A549 (cell line): Measurements from ENCODE around the gene ATP6V0A4. TPM values are rescaled to one million over a fixed set of nuclear protein-coding genes. Genes with fewer than 3 reads are reported as not detected.

Source experiments
- ATAC-seq, 2 experiments: fragments of 200-7000 bp in 1 of 2; fragments of >200 bp in 1 of 2; cut with Nextera tagmentation in 1 of 2; cut with Tn5 transposase in 1 of 2; 3 replicates each; pipeline versions ENCODE4 v1.8.0 to v1.9.1; 2018 to 2020; ENCODE audit warnings: mild to moderate bottlenecking in 1 of 2, moderate library complexity in 1 of 2
- CTCF ChIA-PET: fragments of 300-600 bp; sonication (Branson Sonifier 250); formaldehyde crosslinking; extraction: SDS; loops from one replicate; lab custom pipeline; 2021; ENCODE audit warnings: antibody characterized with exemption, inconsistent platforms; lab: Yijun Ruan, JAX
- POLR2A ChIA-PET: fragments of 350-600 bp; formaldehyde crosslinking; extraction: SDS; loops from one replicate; lab custom pipeline; 2021; ENCODE audit warnings: antibody characterized with exemption, inconsistent platforms; lab: Yijun Ruan, JAX
- DNase-seq, 2 experiments: peaks; one replicate each; pipeline versions ENCODE4 v3.0.0 to v3.0.0-alpha.2; 2011 to 2016; ENCODE audit warnings: low read depth in 1 of 2, low spot score in 1 of 2
- FAIRE-seq: peaks from 2 replicates; lab custom pipeline; 2011; peaks lifted over from hg19 to GRCh38; lab: Jason Lieb, UNC
- H3K27ac ChIP-seq, 2 experiments: fragments of >200 bp; sonication (Bioruptor Twin); formaldehyde crosslinking; 3 replicates each; pipeline ENCODE4 v1.5.1; 2016 to 2017
- H3K4me1 ChIP-seq: fragments of >200 bp; sonication (Bioruptor Twin); formaldehyde crosslinking; 3 replicates; pipeline ENCODE4 v1.6.1; 2016
- H3K4me2 ChIP-seq: fragments of >200 bp; sonication (Bioruptor Twin); formaldehyde crosslinking; 3 replicates; pipeline ENCODE4 v1.6.1; 2016
- H3K4me3 ChIP-seq: fragments of >200 bp; sonication (Bioruptor Twin); formaldehyde crosslinking; 3 replicates; pipeline ENCODE4 v1.5.1; 2016
- H3K9me3 ChIP-seq: fragments of >200 bp; sonication (Bioruptor Twin); formaldehyde crosslinking; 3 replicates; pipeline ENCODE4 v1.6.1; 2016
- CBX2 ChIP-seq: fragments of 200-600 bp; sonication (generic); IDR thresholded peaks from 2 replicates; pipeline ENCODE4 v1.6.1; 2016; ENCODE audit warnings: low read depth, mild to moderate bottlenecking, borderline replicate concordance
- CHD2 ChIP-seq: fragments of 150-350 bp; IDR thresholded peaks from 2 replicates; pipeline ENCODE4 v1.6.1; 2014; ENCODE audit warnings: low read length; ENCODE audit not compliant: partially characterized antibody
- CTCF ChIP-seq: fragments of >200 bp; sonication (Bioruptor Twin); formaldehyde crosslinking; IDR thresholded peaks from 3 replicates; pipeline ENCODE4 v1.5.1; 2016
- EHMT2 ChIP-seq: fragments of 200-600 bp; sonication (generic); IDR thresholded peaks from 2 replicates; pipeline ENCODE4 v1.6.1; 2016; ENCODE audit warnings: antibody characterized with exemption, low read depth, mild to moderate bottlenecking, moderate library complexity
- ELK1 ChIP-seq: fragments of 150-350 bp; IDR thresholded peaks from 2 replicates; pipeline ENCODE4 v1.6.1; 2014; ENCODE audit warnings: low read depth, mild to moderate bottlenecking, low read length
- ESRRA ChIP-seq: fragments of 150-350 bp; IDR thresholded peaks from 2 replicates; pipeline ENCODE4 v1.6.1; 2014; ENCODE audit warnings: mild to moderate bottlenecking, low read length, borderline replicate concordance
- FOXS1 ChIP-seq: fragments of 250-450 bp; sonication (Bioruptor Pico); IDR thresholded peaks from 2 replicates; pipeline ENCODE4 v1.5.0; 2020; ENCODE audit warnings: mild to moderate bottlenecking, moderate library complexity
- GATA3 ChIP-seq: IDR thresholded peaks from 2 replicates; pipeline ENCODE4 v1.6.1; 2012; ENCODE audit warnings: borderline replicate concordance
- HDAC2 ChIP-seq: fragments of 200-600 bp; sonication (generic); IDR thresholded peaks from 2 replicates; pipeline ENCODE4 v1.6.1; 2016
- HEYL ChIP-seq: fragments of 250-450 bp; sonication (Bioruptor Pico); IDR thresholded peaks from 2 replicates; pipeline ENCODE4 v1.8.0; 2021; ENCODE audit warnings: mild to moderate bottlenecking, moderate library complexity
- JUN ChIP-seq, 2 experiments: fragments of >200 bp; sonication (Bioruptor Twin); formaldehyde crosslinking; IDR thresholded peaks; 2 replicates in 1 of 2; 3 replicates in 1 of 2; pipeline ENCODE4 v1.6.1; 2016 to 2017
- JUNB ChIP-seq: fragments of >200 bp; sonication (Bioruptor Twin); formaldehyde crosslinking; IDR thresholded peaks from 2 replicates; pipeline ENCODE4 v1.6.1; 2016
- KDM5A ChIP-seq: fragments of 200-600 bp; sonication (generic); IDR thresholded peaks from 2 replicates; pipeline ENCODE4 v1.6.1; 2016; ENCODE audit warnings: antibody characterized with exemption, mild to moderate bottlenecking
- MAX ChIP-seq: IDR thresholded peaks from 2 replicates; pipeline ENCODE4 v1.6.1; 2012
- MYC ChIP-seq: IDR thresholded peaks from 2 replicates; pipeline ENCODE4 v1.6.1; 2012; ENCODE audit warnings: mild to moderate bottlenecking, inconsistent platforms, low read length, improper control_type of control experiment, borderline replicate concordance
- NFE2L2 ChIP-seq: fragments of 150-350 bp; conservative IDR thresholded peaks from 2 replicates; pipeline ENCODE4 v1.6.1; 2014; ENCODE audit warnings: low read length
- PBX3 ChIP-seq: IDR thresholded peaks from 2 replicates; pipeline ENCODE4 v1.6.1; 2012
- PHF8 ChIP-seq: fragments of 200-600 bp; sonication (generic); IDR thresholded peaks from 2 replicates; pipeline ENCODE4 v1.6.1; 2016; ENCODE audit warnings: low read depth, mild to moderate bottlenecking, antibody characterized with exemption, moderate library complexity, borderline replicate concordance
- POLR2AphosphoS2 ChIP-seq: conservative IDR thresholded peaks from 2 replicates; pipeline ENCODE4 v1.6.1; 2012; ENCODE audit warnings: low read length, improper control_type of control experiment, inconsistent platforms
- RAD21 ChIP-seq, 2 experiments: fragments of >200 bp in 1 of 2; sonication (Bioruptor Twin) in 1 of 2; formaldehyde crosslinking in 1 of 2; IDR thresholded peaks in 1 of 2; conservative IDR thresholded peaks in 1 of 2; 2 replicates in 1 of 2; 3 replicates in 1 of 2; pipeline ENCODE4 v1.6.1; 2012 to 2018; ENCODE audit warnings: inconsistent platforms in 1 of 2
- RFX5 ChIP-seq: fragments of 450-650 bp; IDR thresholded peaks from 2 replicates; pipeline ENCODE4 v1.7.1; 2014; ENCODE audit warnings: antibody characterized with exemption, mild to moderate bottlenecking, moderate library complexity
- SMC3 ChIP-seq: fragments of >200 bp; sonication (Bioruptor Twin); formaldehyde crosslinking; IDR thresholded peaks from 3 replicates; pipeline ENCODE4 v1.6.1; 2018; ENCODE audit warnings: inconsistent platforms
- TP53 ChIP-seq: fragments of 250-450 bp; sonication (Bioruptor Pico); IDR thresholded peaks from 2 replicates; pipeline ENCODE4 v1.5.0; 2021; ENCODE audit warnings: mild to moderate bottlenecking, moderate library complexity
- USF2 ChIP-seq: fragments of 450-650 bp; IDR thresholded peaks from 2 replicates; pipeline ENCODE4 v1.6.1; 2014; ENCODE audit warnings: antibody characterized with exemption
- ZFP36 ChIP-seq: fragments of 450-650 bp; IDR thresholded peaks from 2 replicates; pipeline ENCODE4 v1.6.1; 2014; ENCODE audit warnings: borderline replicate concordance; ENCODE audit not compliant: partially characterized antibody
- ZNF302 ChIP-seq: fragments of 250-450 bp; sonication (Bioruptor Pico); IDR thresholded peaks from 2 replicates; pipeline ENCODE4 v1.9.0; 2021; ENCODE audit warnings: inconsistent platforms, mild to moderate bottlenecking, moderate library complexity
- ZSCAN20 ChIP-seq: fragments of 250-450 bp; sonication (Bioruptor Pico); IDR thresholded peaks from 2 replicates; pipeline ENCODE4 v1.8.0; 2022; ENCODE audit warnings: mild to moderate bottlenecking, moderate library complexity
- WGBS: methylation state at CpG from one replicate; pipeline ENCODE4 v1.1.6; 2017; ENCODE audit errors: missing lambda C conversion rate; 5-methylcytosine and 5-hydroxymethylcytosine counted together
- polyA plus RNA-seq, 4 experiments: library from polyadenylated mRNA; depleted of rRNA in 3 of 4; stranded (reverse); fragments of >200 nt; fragmentation: RNase III in 1 of 4; extraction: RNeasy Plus Mini Kit Qiagen cat#74134 plus additional on column Dnase treatment in 1 of 4; gene quantifications; 2 replicates in 3 of 4; 3 replicates in 1 of 4; pipeline ENCODE4 v1.2.3, GENCODE V29; 2011 to 2017

ATP6V0A4 gene
- polyA plus RNA-seq, 2 of the 4 experiments (the other 2 are of a cell fraction), result 0.09 to 0.25 TPM

- TF ChIP-seq PBX3 (no peak), ZSCAN20 (CRISPR knock-in tag) (no peak), TP53 (no peak), NFE2L2 (no peak), POLR2AphosphoS2 (no peak), SMC3 (no peak), JUN (IDR thresholded peaks at IDR 0.05) (no peak), FOXS1 (CRISPR knock-in tag) (no peak), HDAC2 (no peak), GATA3 (no peak), HEYL (no peak)
These were observed 135.0 kb downstream of the ATP6V0A4 start (continued) for GRCh38 chr7:138662991-138663320.

- FAIRE-seq, result no peak
- POLR2A ChIA-PET, result no interaction called here
These were observed 135.7 kb downstream of the ATP6V0A4 start for GRCh38 chr7:138662076-138662990.

GRCh38 chr7:138661069-138661635 is 136.8 kb downstream of the ATP6V0A4 start:
- WGBS, result 51% methylated on average over 9 of the region's 9 CpGs
- no peak overlapping the region for H3K27ac ChIP-seq
- no peak overlapping the region for H3K4me3 ChIP-seq
- POLR2A ChIA-PET, result no interaction called here
- no peak overlapping the region for H3K4me2 ChIP-seq
- FAIRE-seq (no peak), ATAC-seq (no peak), DNase-seq (no peak)
- H3K9me3 ChIP-seq, result no peaks in the 10 kb centered on the region
- H3K4me1 ChIP-seq, result no peaks in the 10 kb centered on the region
- CTCF ChIA-PET, result interaction anchor here (0.9 kb wide), 1 partner anchor 77 kb away, joined by 3 read pairs; no protein-coding TSS in a partner anchor
- no peak for TF ChIP-seq ZFP36
- TF ChIP-seq JUNB, result no peak
- TF ChIP-seq CHD2, result no peak
- TF ChIP-seq USF2, result no peak
- TF ChIP-seq MYC, result no peak
- TF ChIP-seq MAX, result no peak
- no peak for TF ChIP-seq ELK1
- TF ChIP-seq SMC3, result no peak
- no peak for TF ChIP-seq CBX2
- no peak for TF ChIP-seq EHMT2
- no peak for TF ChIP-seq PHF8
- TF ChIP-seq ESRRA, result no peak

More at GRCh38 chr7:138662076-138662990, 135.7 kb downstream of the ATP6V0A4 start:
- Histone ChIP-seq H3K4me1 (no peaks in the 10 kb centered on the region), H3K4me3 (no peak overlapping the region), H3K4me2 (no peak overlapping the region), H3K27ac (no peak overlapping the region), H3K9me3 (no peaks in the 10 kb centered on the region)
- no peak for DNase-seq
- CTCF ChIA-PET, result interaction anchor here (1.3 kb wide), 1 partner anchor 8 kb away, joined by 3 read pairs; no protein-coding TSS in a partner anchor
- no peak for ATAC-seq
- WGBS, result 40% methylated on average over 5 of the region's 5 CpGs
- TF ChIP-seq CTCF (no peak), USF2 (no peak), GATA3 (no peak), ZNF302 (CRISPR knock-in tag) (no peak), RAD21 (conservative IDR thresholded peaks at IDR 0.05 in 1 of 2, IDR thresholded peaks at IDR 0.05 in 1 of 2) (no peak), HEYL (no peak), RFX5 (no peak), KDM5A (no peak)
- TF ChIP-seq, all 56 proteins: peak for 0
